Activated naive CD8-positive, alpha-beta T cell treated with anti-CD3 and anti-CD28 coated beads, Interleukin-2, amount 10 ng/mL, durations not matched to agents 7 days and 5 days (primary cell): ENCODE measurements around the gene PHF14. TPM values are rescaled to one million over a fixed set of nuclear protein-coding genes. Genes with fewer than 3 reads are reported as not detected.

ENCODE experiments used
- ATAC-seq: fragments of 150-1000 bp; cut with Tn5 transposase; one replicate; pipeline ENCODE4 v1.10.0; 2021; ENCODE audit warnings: low read depth, moderate library complexity
- POLR2A ChIA-PET: fragments of 350-600 bp; sonication (Branson Sonifier 250); formaldehyde crosslinking; loops from one replicate; lab custom pipeline; 2021; ENCODE audit warnings: antibody characterized with exemption; lab: Charles Lee
- DNase-seq: peaks from one replicate; pipeline ENCODE4 v3.0.0; 2021
- H3K27ac Mint-ChIP-seq: one replicate; pipeline ENCODE4 v1.8.0; 2022; ENCODE audit warnings: mild to moderate bottlenecking, mixed read lengths
- H3K27me3 Mint-ChIP-seq: one replicate; pipeline ENCODE4 v1.8.0; 2022; ENCODE audit warnings: mild to moderate bottlenecking, moderate library complexity, mixed read lengths
- H3K36me3 Mint-ChIP-seq: one replicate; pipeline ENCODE4 v1.8.0; 2021; ENCODE audit warnings: mild to moderate bottlenecking, mixed read lengths
- H3K4me1 Mint-ChIP-seq: one replicate; pipeline ENCODE4 v1.8.0; 2021; ENCODE audit warnings: mixed read lengths
- H3K4me3 Mint-ChIP-seq: one replicate; pipeline ENCODE4 v1.8.0; 2022; ENCODE audit warnings: mild to moderate bottlenecking, moderate library complexity, mixed read lengths
- H3K9me3 Mint-ChIP-seq: one replicate; pipeline ENCODE4 v1.8.0; 2021; ENCODE audit warnings: mixed read lengths
- total RNA-seq, 2 experiments: library from RNA; stranded (reverse); gene quantifications; one replicate each; pipeline ENCODE4 v1.2.3, GENCODE V29; 2021

Gene PHF14
- total RNA-seq, 2 experiments from 2014 or later: 35.6 to 38.0 TPM

- no peaks in the 10 kb centered on the region for H3K9me3 Mint-ChIP-seq
- peaks cover 3% of the 10 kb centered on the region for H3K4me1 Mint-ChIP-seq
- POLR2A ChIA-PET: no interaction called here
Measured at GRCh38 chr7:11196143-11196542, 222.5 kb downstream of the PHF14 start.

GRCh38 chr7:11203224-11203623, 229.6 kb downstream of the PHF14 start:
- POLR2A ChIA-PET: no interaction called here
- H3K9me3 Mint-ChIP-seq: peaks cover 1% of the 10 kb centered on the region
- no peak overlapping the region for H3K27ac Mint-ChIP-seq
- H3K27me3 Mint-ChIP-seq: peaks cover 3% of the 10 kb centered on the region
- H3K36me3 Mint-ChIP-seq: peaks cover 2% of the 10 kb centered on the region
- no peak for DNase-seq
- no peak for ATAC-seq
- no peaks in the 10 kb centered on the region for H3K4me1 Mint-ChIP-seq
- no peak overlapping the region for H3K4me3 Mint-ChIP-seq

More at GRCh38 chr7:11196143-11196542, 222.5 kb downstream of the PHF14 start:
- no peak overlapping the region for H3K4me3 Mint-ChIP-seq
- peaks cover 24% of the 10 kb centered on the region for H3K27me3 Mint-ChIP-seq
- H3K27ac Mint-ChIP-seq: no peak overlapping the region
- peaks cover 2% of the 10 kb centered on the region for H3K36me3 Mint-ChIP-seq
- ATAC-seq: no peak
- no peak for DNase-seq

GRCh38 chr7:11203683-11204082, 230.0 kb downstream of the PHF14 start:
- ATAC-seq (no peak), DNase-seq (no peak)
- Mint-ChIP-seq H3K4me1 (no peaks in the 10 kb centered on the region), H3K36me3 (peaks cover 2% of the 10 kb centered on the region), H3K27me3 (peaks cover 3% of the 10 kb centered on the region), H3K4me3 (no peak overlapping the region), H3K27ac (no peak overlapping the region), H3K9me3 (peaks cover 1% of the 10 kb centered on the region)
- POLR2A ChIA-PET: no interaction called here

- POLR2A ChIA-PET: no interaction called here
- Mint-ChIP-seq H3K27ac (no peak overlapping the region), H3K36me3 (no peaks in the 10 kb centered on the region), H3K4me3 (no peak overlapping the region), H3K27me3 (peaks cover 3% of the 10 kb centered on the region), H3K9me3 (peaks cover 1% of the 10 kb centered on the region), H3K4me1 (no peaks in the 10 kb centered on the region)
- no peak for DNase-seq
- no peak for ATAC-seq
Measured at GRCh38 chr7:11206177-11206899, 232.7 kb downstream of the PHF14 start.

- Mint-ChIP-seq H3K9me3 (peaks cover 1% of the 10 kb centered on the region), H3K4me1 (peaks cover 1% of the 10 kb centered on the region), H3K36me3 (no peaks in the 10 kb centered on the region), H3K27ac (no peak overlapping the region), H3K4me3 (no peak overlapping the region), H3K27me3 (peaks cover 3% of the 10 kb centered on the region)
- ATAC-seq (no peak), DNase-seq (no peak)
- POLR2A ChIA-PET: no interaction called here
Measured at GRCh38 chr7:11207565-11207964, 233.9 kb downstream of the PHF14 start.

GRCh38 chr7:11208883-11209465, 235.3 kb downstream of the PHF14 start:
- Mint-ChIP-seq H3K4me1 (peaks cover 1% of the 10 kb centered on the region), H3K9me3 (no peaks in the 10 kb centered on the region), H3K4me3 (no peak overlapping the region), H3K27me3 (peaks cover 7% of the 10 kb centered on the region), H3K27ac (no peak overlapping the region), H3K36me3 (no peaks in the 10 kb centered on the region)
- POLR2A ChIA-PET: no interaction called here
- no peak for DNase-seq
- no peak for ATAC-seq

GRCh38 chr7:11210374-11210773, 236.7 kb downstream of the PHF14 start:
- Mint-ChIP-seq H3K27me3 (peaks cover 6% of the 10 kb centered on the region), H3K36me3 (no peaks in the 10 kb centered on the region), H3K9me3 (no peaks in the 10 kb centered on the region), H3K4me3 (no peak overlapping the region), H3K27ac (no peak overlapping the region), H3K4me1 (peaks cover 1% of the 10 kb centered on the region)
- POLR2A ChIA-PET: no interaction called here
- ATAC-seq (no peak), DNase-seq (no peak)

GRCh38 chr7:11212080-11212711, 238.5 kb downstream of the PHF14 start:
- POLR2A ChIA-PET: no interaction called here
- H3K27ac Mint-ChIP-seq: no peak overlapping the region
- H3K9me3 Mint-ChIP-seq: no peaks in the 10 kb centered on the region

GRCh38 chr7:11212816-11213215, 239.1 kb downstream of the PHF14 start:
- Mint-ChIP-seq H3K9me3 (no peaks in the 10 kb centered on the region), H3K27ac (no peak overlapping the region), H3K36me3 (no peaks in the 10 kb centered on the region), H3K27me3 (peaks cover 8% of the 10 kb centered on the region), H3K4me3 (no peak overlapping the region), H3K4me1 (peaks cover 1% of the 10 kb centered on the region)
- no peak for DNase-seq
- ATAC-seq: no peak
- POLR2A ChIA-PET: no interaction called here

More at GRCh38 chr7:11212080-11212711, 238.5 kb downstream of the PHF14 start:
- no peaks in the 10 kb centered on the region for H3K36me3 Mint-ChIP-seq
- DNase-seq (no peak), ATAC-seq (peak; percentile 47)
- peaks cover 1% of the 10 kb centered on the region for H3K4me1 Mint-ChIP-seq
- H3K4me3 Mint-ChIP-seq: no peak overlapping the region
- peaks cover 8% of the 10 kb centered on the region for H3K27me3 Mint-ChIP-seq

- DNase-seq (no peak), ATAC-seq (no peak)
- POLR2A ChIA-PET: no interaction called here
- Mint-ChIP-seq H3K27ac (no peak overlapping the region), H3K36me3 (no peaks in the 10 kb centered on the region), H3K27me3 (peaks cover 8% of the 10 kb centered on the region), H3K9me3 (no peaks in the 10 kb centered on the region), H3K4me3 (no peak overlapping the region), H3K4me1 (peaks cover 1% of the 10 kb centered on the region)
Measured at GRCh38 chr7:11213266-11213665, 239.6 kb downstream of the PHF14 start.

GRCh38 chr7:11216276-11216675, 242.6 kb downstream of the PHF14 start:
- H3K9me3 Mint-ChIP-seq: no peaks in the 10 kb centered on the region
- ATAC-seq (no peak), DNase-seq (no peak)
- H3K4me1 Mint-ChIP-seq: peaks cover 1% of the 10 kb centered on the region
- no peak overlapping the region for H3K4me3 Mint-ChIP-seq
- peaks cover 9% of the 10 kb centered on the region for H3K27me3 Mint-ChIP-seq
- POLR2A ChIA-PET: no interaction called here
- H3K27ac Mint-ChIP-seq: no peak overlapping the region
- no peaks in the 10 kb centered on the region for H3K36me3 Mint-ChIP-seq

GRCh38 chr7:11217848-11218565, 244.3 kb downstream of the PHF14 start:
- Mint-ChIP-seq H3K27me3 (peaks cover 9% of the 10 kb centered on the region), H3K4me1 (no peaks in the 10 kb centered on the region), H3K27ac (no peak overlapping the region), H3K9me3 (no peaks in the 10 kb centered on the region), H3K4me3 (no peak overlapping the region), H3K36me3 (no peaks in the 10 kb centered on the region)
- DNase-seq (no peak), ATAC-seq (no peak)
- POLR2A ChIA-PET: no interaction called here
